Stimulated activated CD8-positive, alpha-beta memory T cell treated with anti-CD3 and anti-CD28 coated beads, Interleukin-12 subunit alpha, Interleukin-12 subunit beta, amount 100 ng/mL, for 24 hours (primary cell): Measurements from ENCODE around the gene PGAM1.
"Not testable (repeated sequence)": the region's sequence is repeated elsewhere in the genome, so short reads cannot be mapped to it uniquely, and the experiment has no call there.

Experiments used
- DNase-seq: peaks from one replicate; pipeline ENCODE4 v3.0.0-alpha.2; 2020; ENCODE audit errors: extremely low read depth

The PGAM1 gene

DNA sequence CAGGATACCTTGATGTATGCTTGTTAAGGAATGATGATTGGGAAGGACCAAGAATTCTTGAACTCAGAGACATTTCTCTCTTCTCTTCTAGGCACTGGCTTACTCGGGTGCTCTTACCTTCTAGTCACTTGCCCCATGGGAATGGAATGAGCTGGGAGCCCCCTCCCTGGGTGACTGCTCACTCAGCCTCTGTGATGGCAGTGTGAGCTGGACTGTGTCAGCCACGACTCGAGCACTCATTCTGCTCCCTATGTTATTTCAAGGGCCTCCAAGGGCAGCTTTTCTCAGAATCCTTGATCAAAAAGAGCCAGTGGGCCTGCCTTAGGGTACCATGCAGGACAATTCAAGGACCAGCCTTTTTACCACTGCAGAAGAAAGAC is 30.7 kb downstream of the PGAM1 start:
- DNase-seq: no peak

DNA sequence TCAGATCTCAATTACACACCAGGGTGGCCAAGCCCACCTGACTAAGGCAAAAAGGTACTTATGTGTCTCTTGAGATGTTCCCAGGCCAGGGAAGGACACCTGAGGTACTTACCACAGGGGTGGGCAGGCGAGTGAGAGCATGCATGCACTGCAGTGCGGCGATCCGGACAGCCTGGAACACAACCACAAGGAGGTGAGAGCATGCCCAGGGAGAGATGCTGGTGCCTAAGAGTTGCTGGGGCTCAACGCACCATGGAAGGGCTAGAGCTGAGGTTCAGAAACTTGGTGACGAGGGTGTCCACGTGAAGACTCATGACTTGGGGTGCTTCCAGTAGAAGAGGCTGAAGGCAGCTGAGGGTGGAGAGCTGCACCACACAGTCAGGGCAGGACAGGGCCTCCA is 33.1 kb downstream of the PGAM1 start:
- no peak for DNase-seq

DNA sequence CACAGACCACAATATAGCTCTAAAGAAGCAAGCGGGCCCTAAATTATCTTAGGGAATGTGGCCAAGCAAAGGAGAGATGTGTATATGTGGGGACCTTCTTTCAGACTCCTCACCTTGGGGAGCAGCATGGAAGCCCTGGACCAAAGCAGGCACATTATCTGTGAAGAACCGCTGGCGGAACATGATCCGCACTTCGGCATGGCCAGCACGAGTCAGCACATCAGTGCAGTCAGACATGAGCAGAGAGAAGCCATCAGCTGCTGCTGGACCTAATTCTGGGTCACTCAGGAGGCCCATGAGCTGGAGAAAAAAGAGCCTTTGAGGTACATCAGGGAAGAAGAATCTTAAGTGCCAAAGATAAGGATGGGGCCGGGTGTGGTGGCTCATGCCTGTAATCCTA is 33.9 kb downstream of the PGAM1 start:
- DNase-seq: no peak

DNA sequence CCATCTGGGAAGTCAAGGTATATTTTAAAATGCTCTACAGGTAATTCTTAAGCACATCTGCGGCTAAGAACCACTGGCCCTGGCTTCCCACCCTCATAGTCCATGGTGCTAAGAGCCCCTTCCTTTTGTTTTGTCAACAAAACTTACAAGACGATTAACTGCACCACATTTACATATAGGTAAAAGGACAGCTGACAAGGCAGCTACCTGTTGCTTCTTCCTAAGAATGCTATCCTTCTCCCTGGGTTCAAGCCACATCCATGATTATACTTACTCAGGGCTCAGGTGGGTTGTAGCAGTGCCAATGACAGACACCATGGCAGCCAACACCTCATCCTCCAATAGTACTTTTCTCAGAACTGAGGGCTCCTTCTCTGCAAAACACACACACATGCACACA is 36.3 kb downstream of the PGAM1 start:
- no peak for DNase-seq

DNA sequence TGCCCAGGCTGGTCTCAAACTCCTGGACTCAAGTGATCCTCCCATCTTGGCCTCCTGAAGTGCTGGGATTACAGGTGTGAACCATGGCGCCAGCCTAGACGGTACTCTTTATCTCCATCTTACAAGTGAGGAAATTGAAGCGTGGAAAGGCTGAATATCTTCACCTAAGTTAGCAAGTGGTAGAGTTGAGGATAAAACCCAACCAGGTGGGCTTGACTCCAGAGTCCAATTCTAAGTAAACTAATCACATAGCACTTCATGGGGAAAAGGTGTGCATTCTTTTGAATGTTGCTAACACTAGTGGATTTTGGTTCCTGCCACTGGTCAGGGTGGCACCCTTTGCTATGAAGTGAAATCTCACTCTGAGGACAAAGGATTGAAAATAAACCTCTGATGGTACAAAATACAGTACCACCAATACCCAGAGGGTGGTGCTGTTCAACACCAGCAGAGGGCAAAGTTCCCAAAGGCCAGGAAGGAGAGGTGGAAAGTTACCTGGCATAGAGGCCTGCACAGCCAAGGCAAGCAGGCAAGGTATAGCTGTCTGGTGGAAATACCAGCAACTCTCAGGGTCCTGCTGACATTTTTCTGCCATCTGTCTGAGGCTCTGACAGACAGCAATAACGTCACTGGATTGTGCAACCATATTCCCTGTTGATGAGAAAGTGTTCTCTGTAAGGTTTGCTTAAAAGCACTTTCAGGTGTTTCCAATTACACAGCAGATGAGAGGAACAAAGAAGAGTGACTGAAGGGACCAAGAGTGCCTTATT is 37.6 kb downstream of the PGAM1 start:
- DNase-seq: no peak

DNA sequence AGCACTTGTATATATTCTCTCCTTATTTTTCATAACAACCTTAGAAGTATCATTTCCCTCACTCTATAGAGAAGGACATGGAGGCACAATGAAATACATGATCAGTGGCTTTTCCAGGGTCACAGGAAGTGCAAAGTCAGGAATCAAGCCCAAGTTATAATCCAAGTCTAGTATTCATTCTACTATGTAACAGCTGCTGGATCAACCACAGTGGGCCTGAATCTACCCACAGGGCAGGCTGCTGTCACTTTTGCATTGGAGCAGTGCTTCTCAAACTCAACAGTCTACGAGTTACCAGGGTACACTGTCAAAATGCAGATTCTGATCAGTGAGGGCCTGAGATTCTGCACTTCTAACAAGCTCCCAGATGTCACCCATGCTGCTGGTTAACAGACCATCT is 38.2 kb downstream of the PGAM1 start:
- DNase-seq: no peak

- DNase-seq: no peak
Observed at GRCh38 chr10:97465982-97466381, 40.0 kb downstream of the PGAM1 start.

DNA sequence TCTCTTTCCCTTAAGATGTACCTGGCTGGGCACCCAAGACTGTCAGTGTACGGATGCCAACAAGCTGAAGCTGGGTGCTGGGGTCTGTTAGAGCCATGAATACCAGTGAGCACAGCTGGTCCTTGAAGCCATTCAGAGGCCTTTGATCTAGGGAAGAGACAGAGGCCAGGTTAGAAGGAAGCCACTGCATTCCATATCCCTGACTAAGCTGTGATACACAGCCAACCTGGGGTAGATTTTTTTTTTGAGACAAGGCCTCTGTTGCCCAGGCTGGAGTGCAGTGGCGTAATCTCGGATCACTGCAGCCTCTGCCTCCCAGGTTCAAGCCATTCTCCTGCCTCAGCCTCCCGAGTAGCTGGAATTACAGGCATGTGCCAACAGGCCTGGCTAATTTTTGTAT is 40.8 kb downstream of the PGAM1 start:
- no peak for DNase-seq

GRCh38 chr10:97468162-97468561 is 42.2 kb downstream of the PGAM1 start:
- no peak for DNase-seq

- not testable (repeated sequence) for DNase-seq
Observed at GRCh38 chr10:97468781-97469180, 42.8 kb downstream of the PGAM1 start.

DNA sequence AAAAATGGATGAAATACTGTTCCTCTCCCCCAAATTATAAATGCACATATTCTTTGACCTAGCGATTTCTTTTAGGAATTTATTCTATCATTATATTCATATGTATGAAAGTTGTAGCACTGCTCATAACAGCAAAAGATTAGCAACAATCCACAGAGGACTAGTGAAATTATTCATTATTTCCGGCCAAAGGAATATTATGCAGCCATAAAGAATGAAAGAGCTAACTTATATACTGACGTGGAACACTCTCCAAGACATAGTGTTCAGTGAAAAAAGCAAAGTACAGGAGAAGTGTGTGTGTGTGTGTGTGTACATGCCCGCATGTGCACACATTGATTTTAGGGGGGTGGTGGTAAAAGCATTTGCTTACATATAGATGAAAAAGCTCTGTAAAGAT is 48.9 kb downstream of the PGAM1 start:
- no peak for DNase-seq

GRCh38 chr10:97475936-97476594 is 50.1 kb downstream of the PGAM1 start:
- no peak for DNase-seq

GRCh38 chr10:97479410-97479809 is 53.4 kb downstream of the PGAM1 start:
- not testable (repeated sequence) for DNase-seq

DNA sequence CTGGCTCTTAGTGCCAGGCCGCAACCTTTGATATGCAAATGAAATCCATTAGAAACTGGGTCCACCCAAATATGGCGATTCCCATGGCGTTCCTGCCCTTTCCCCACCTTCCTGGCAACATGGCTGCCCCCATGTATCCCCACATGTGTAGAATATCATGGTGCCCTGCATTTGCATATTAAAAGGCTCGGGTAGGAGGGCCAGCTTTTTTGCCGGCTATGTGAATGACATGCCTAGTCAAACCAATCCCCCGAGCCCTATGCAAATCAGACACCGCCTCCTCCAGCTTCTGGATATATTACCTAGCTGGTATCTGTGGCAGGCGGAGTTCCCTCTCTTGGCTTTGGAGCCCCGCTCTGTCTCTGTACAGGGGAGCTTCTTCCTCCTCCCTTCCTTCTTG is 53.9 kb downstream of the PGAM1 start:
- no peak for DNase-seq

DNA sequence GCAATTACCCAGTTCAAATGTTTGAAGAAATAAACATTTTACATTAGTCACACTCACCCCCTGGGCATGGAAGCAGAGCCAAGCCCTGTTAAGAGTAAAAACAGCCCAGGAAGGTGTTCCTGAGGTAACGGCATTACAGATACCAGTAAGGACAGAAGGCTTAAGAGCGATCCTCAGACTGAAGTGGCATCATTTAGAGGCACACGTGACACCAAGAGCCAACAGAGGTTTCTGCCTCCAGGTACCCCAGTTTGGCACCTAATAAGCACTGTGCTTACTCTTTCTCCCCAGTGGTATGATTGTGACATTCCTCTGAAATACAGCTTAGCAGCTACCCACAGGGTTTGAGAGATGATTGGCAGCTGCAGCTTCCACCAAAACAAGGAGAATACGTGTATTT is 55.1 kb downstream of the PGAM1 start:
- DNase-seq: no peak

DNA sequence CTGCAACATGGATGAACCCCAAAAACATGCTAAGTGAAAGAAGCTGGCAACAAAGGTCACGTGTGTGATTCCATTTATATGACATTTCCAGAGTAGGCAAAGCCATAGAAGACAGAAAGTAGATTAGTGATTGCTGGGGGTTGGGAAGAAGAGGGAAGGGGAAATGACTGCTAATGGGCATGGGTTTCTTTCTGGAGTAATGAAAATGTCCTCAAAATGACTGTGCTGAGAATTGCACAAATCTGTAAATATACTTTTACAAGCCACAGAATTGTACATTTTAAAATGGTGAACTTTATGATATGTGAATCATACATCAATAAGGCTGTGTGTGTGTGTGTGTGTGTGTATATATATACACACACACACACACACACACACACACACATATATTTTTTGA is 56.4 kb downstream of the PGAM1 start:
- DNase-seq: no peak
